A172 (cell line): ENCODE data around the gene PATJ. TPM values are rescaled to one million over a fixed set of nuclear protein-coding genes. Genes with fewer than 3 reads are reported as not detected.
"Not testable (repeated sequence)": the region's sequence is repeated elsewhere in the genome, so short reads cannot be mapped to it uniquely, and the experiment has no call there.

ENCODE experiments used
- DNase-seq: peaks from one replicate; pipeline ENCODE4 v3.0.0-alpha.2; 2015; ENCODE audit warnings: low spot score
- total RNA-seq: library from RNA; depleted of rRNA; stranded (reverse); fragments of >200 nt; shearing (Covaris generic); gene quantifications from 2 replicates; pipeline ENCODE4 v1.2.3, GENCODE V29; 2014

The PATJ gene
- total RNA-seq, 1 experiment from 2014 or later: 11.8 TPM

GRCh38 chr1:61887076-61887867 lies 145.0 kb downstream of the PATJ start:
- DNase-seq: peak; percentile 11

- DNase-seq: no peak
Measured at GRCh38 chr1:61887931-61888564, 145.8 kb downstream of the PATJ start.

- no peak for DNase-seq
Measured at GRCh38 chr1:61888808-61889207, 146.5 kb downstream of the PATJ start.

DNA sequence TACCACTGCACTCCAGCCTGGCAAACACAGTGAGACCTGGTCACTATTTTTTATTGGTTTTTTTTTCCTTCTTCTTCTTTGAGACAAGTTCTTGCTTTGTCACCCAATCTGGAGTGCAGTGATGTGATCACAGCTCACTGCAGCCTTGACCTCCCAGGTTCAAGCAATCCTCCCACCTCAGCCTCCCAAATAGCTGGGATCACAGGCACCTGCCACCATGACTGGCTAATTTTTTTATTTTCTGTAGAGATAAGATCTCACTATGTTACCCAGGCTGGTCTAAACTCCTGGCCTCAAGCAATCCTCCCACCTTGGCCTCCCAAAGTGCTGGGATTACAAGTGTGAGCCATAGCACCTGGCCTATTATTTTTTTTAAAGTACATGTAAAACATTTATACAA lies 148.2 kb downstream of the PATJ start:
- DNase-seq: not testable (repeated sequence)

GRCh38 chr1:61892977-61893376 lies 150.7 kb downstream of the PATJ start:
- DNase-seq: no peak

- not testable (repeated sequence) for DNase-seq
Measured at GRCh38 chr1:61894296-61894695, 152.0 kb downstream of the PATJ start.

DNA sequence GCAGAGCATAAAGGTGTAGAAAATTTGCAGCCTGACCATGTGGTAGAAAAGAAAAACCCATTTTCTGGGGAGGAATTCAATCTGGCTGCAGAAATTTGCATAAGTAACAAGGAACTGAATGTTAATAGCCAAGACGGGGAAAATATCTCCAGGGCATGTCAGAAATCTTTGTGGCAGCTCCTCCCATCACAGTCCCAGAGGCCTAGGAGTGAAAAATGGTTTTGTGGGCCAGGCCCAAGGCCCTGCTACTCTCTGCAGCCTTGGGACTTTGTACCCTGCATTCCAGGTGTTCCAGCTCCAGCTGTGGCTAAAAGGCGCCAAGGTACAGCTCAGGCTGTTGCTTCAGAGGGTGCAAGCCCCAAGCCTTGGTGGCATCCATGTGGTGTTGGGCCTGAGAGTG lies 152.9 kb downstream of the PATJ start:
- DNase-seq: no peak

DNA sequence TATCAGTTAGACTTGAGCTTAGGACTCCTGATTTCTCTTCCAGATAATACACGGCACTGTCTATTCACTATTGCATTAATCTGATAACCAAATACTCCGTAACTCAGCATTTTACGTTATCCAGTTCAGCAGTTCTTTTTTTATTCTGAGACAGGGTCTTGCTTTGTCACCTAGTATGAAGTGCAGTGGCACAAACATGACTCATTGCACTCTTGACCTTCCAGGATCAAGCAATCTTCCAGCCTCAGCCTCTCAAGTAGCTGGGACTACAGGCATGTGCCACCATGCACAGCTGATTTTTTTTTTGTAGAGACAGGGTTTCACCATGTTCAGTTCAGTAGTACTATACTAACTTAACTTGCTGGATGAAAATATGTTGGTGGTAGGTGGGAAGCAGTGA lies 156.4 kb downstream of the PATJ start:
- no peak for DNase-seq

DNA sequence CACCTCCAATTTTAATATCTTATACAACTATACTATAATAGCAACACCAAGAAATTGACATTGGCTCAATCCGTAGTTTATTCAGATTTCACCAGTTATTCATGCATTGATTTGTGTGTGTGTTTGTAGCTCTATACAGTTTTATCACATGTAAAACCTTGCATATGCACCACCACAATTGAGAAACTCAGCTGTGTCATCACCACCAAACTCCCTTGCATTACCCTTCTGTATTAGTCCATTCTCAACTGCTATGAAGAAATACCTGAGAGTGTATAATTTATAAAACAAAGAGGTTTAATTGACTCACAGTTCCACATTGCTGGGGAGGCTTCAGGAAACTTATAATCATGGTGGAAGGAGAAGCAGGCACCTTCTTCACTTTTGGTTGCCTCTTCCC lies 162.1 kb downstream of the PATJ start:
- no peak for DNase-seq

DNA sequence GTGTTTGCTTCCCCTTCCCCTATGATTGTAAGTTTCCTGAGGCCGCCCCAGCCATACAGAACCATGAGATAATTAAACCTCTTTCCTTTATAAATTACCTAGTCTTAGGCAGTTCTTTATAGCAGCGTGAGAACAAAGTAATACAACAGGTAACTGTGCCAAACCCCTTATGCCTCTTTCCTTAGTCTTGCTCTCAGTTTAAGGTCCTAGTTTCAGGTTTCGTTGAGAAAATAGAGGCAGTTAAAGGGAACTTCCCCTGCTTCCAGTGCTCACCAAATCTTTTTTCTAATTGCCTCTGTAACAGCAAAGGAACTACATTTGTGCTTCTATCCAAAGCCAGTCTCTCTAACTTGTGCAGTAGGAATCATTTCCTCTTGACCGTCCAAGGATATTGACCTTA lies 164.8 kb downstream of the PATJ start:
- no peak for DNase-seq

DNA sequence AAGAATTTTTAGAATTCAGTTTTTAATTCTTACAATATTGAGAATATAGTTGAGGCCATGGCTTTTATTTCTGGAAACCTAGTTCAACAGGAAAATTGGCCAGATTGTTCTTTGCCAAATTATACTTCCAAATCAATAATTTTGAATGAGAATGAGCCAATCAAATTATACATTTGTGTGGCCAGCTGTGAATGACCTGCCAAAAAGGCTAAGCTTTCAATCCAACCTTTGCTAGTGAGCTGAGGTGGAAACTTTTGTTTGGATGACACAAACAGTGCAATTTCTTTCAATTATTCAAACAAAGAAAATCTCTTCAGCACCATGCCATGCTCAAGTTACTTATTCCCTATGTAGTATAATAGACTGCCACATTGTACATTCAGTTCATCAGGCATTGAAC lies 167.8 kb downstream of the PATJ start:
- no peak for DNase-seq

GRCh38 chr1:61914823-61915482 lies 172.7 kb downstream of the PATJ start:
- no peak for DNase-seq

DNA sequence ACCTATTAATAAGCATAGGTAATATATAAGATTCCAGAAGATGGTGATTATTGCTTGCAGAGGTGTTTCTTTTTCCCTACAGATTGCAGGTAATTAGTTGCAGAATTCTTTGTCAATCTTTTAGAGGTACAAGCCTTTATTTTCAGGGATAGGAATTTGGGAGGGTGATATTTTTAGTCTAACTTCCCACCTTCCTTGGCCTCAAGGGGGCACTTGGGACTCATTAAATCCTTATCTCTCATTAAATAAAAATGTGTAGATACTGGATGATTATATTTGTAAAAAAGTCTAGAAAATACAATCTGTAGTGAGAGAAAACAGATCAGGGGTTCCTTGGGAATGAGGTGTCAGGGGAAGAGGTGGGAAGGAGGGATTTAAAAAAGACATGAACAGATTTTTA lies 179.2 kb downstream of the PATJ start:
- no peak for DNase-seq

DNA sequence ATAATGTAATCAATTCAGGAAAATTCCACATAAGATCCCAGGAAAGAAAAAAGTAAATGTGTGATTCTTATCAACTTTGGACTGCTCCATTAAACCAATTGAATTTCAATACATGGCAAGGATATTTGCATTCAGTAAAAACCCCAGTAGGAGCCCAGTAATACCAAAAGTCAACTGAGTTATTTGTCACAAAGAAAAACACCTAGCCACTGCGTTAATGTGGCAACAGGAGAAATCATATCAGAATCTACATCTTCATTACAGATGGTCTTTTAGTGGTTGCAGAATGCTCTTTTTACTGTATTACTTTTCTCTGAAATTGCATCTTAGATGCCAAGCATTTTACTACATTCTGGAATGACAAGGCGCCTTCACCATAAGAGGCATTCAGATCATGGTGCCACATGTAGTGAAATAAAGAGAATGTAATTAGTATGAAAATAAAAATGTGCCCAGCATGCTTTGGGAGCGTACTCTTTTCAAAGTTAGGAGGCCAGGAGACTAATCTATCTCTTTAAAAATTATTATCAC lies 180.7 kb downstream of the PATJ start:
- no peak for DNase-seq

DNA sequence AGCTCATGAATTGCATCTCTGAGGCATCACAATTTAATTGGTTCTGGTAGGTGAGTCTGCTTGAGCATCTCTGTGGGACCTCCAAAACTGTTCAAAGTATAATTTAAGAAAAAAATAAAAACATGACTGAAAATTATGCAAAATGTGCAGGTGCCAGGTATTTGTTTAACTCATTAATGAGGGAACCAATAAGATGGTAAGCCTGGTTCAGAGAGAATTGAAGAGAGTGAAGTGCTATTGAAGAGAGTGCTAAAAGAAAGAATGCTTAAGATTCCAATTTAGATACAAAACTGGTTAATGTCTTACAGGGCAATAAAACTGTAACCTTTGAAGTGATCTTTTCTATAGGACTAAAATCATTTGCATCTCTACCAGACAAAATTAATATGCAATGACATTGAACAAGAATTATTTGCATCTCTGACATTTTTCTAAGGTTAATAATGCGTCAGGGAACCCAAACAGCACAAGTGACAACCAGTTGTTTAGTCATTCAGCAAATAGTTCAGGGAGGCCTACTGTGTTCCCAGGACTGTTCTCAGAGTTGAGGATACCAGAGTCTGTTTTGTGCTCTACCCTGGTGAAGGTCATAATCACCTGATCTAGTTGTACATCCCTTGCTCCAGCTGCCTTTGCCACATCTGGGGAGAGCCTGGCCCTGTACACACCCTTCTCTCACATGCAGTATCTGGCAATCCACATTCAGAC lies 183.5 kb downstream of the PATJ start:
- DNase-seq: no peak

- DNase-seq: no peak
Measured at GRCh38 chr1:61926597-61926996, 184.3 kb downstream of the PATJ start.

- DNase-seq: no peak
Measured at GRCh38 chr1:61930116-61930645, 187.9 kb downstream of the PATJ start.

GRCh38 chr1:61931587-61932279 lies 189.5 kb downstream of the PATJ start:
- DNase-seq: no peak

DNA sequence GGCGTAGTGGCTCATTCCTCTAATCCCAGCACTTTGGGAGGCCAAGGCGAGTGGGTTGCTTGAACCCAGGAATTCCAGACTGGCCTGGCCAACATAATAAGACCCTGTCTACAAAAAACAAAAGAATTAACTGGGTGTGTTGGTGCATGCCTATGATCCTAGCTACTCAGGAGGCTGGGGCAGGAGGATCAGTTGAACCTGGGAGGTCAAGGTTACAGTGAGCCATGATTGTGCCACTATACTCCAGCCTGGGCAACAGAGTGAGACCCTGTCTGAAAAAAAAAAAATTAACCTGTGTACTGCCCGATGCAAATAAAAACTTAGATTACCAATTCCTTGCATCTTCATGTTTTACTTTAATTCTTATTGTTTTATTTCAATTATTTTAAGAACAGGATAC lies 193.2 kb downstream of the PATJ start:
- no peak for DNase-seq

- DNase-seq: no peak
Measured at GRCh38 chr1:61936839-61937238, 194.6 kb downstream of the PATJ start.

- no peak for DNase-seq
Measured at GRCh38 chr1:61941794-61942193, 199.5 kb downstream of the PATJ start.
